ENCODE measurements around the gene U2AF2.

U2AF2 gene

GRCh38 chr19:55689411-55690108 is 34.7 kb downstream of the U2AF2 start:
- DNase-seq (ENCODE audit: low read depth, low spot score) = no peak

GRCh38 chr19:55690109-55690768 is 35.4 kb downstream of the U2AF2 start:
- DNase-seq (ENCODE audit: low read depth, low spot score) = no peak

GRCh38 chr19:55690769-55691545 is 36.1 kb downstream of the U2AF2 start:
- DNase-seq (ENCODE audit: low read depth, low spot score) = no peak

GRCh38 chr19:55691561-55692481 is 37.0 kb downstream of the U2AF2 start:
- DNase-seq (ENCODE audit: low read depth, low spot score) = no peak

GRCh38 chr19:55692681-55693081 is 37.8 kb downstream of the U2AF2 start:
- no peak for DNase-seq (ENCODE audit: low read depth, low spot score)

GRCh38 chr19:55693336-55693974 is 38.6 kb downstream of the U2AF2 start:
- no peak for DNase-seq (ENCODE audit: low read depth, low spot score)

GRCh38 chr19:55694241-55694655 is 39.4 kb downstream of the U2AF2 start:
- DNase-seq (ENCODE audit: low read depth, low spot score) = no peak

GRCh38 chr19:55694656-55695491 is 40.0 kb downstream of the U2AF2 start:
- no peak for DNase-seq (ENCODE audit: low read depth, low spot score)

- DNase-seq (ENCODE audit: low read depth, low spot score) = no peak
Measured at GRCh38 chr19:55695511-55696290, 40.9 kb downstream of the U2AF2 start.

- no peak for DNase-seq (ENCODE audit: low read depth, low spot score)
Measured at GRCh38 chr19:55696301-55697068, 41.6 kb downstream of the U2AF2 start.

- no peak for DNase-seq (ENCODE audit: low read depth, low spot score)
Measured at GRCh38 chr19:55697069-55697440, 42.2 kb downstream of the U2AF2 start.

GRCh38 chr19:55697698-55698097 is 42.9 kb downstream of the U2AF2 start:
- DNase-seq (ENCODE audit: low read depth, low spot score) = no peak

- DNase-seq (ENCODE audit: low read depth, low spot score) = no peak
Measured at GRCh38 chr19:55698256-55698655, 43.4 kb downstream of the U2AF2 start.

- DNase-seq (ENCODE audit: low read depth, low spot score) = no peak
Measured at GRCh38 chr19:55699221-55699620, 44.4 kb downstream of the U2AF2 start.

- DNase-seq (ENCODE audit: low read depth, low spot score) = no peak
Measured at GRCh38 chr19:55700813-55701212, 46.0 kb downstream of the U2AF2 start.

- DNase-seq (ENCODE audit: low read depth, low spot score) = no peak
Measured at GRCh38 chr19:55702131-55702627, 47.3 kb downstream of the U2AF2 start.

- no peak for DNase-seq (ENCODE audit: low read depth, low spot score)
Measured at GRCh38 chr19:55703790-55704215, 49.0 kb downstream of the U2AF2 start.

- DNase-seq (ENCODE audit: low read depth, low spot score) = no peak
Measured at GRCh38 chr19:55704494-55705245, 49.8 kb downstream of the U2AF2 start.

All from activated naive CD8-positive, alpha-beta T cell treated with anti-CD3 and anti-CD28 coated beads, Interleukin-2, amount 50 U/mL, for 16 hours (primary cell).